OCI-LY3 (cell line): ENCODE results near the gene PLIN1.

Experiments
- H2AFZ ChIP-seq: fragments of 200-600, 300-600 bp; shearing (Covaris generic); 2 replicates; pipeline ENCODE4 v1.6.0; 2014; ENCODE audit warnings: antibody characterized with exemption, low read depth, low read length
- H3K27ac ChIP-seq: fragments of 200-600, 300-600 bp; sonication (generic); 2 replicates; pipeline ENCODE4 v1.5.1; 2014; ENCODE audit warnings: mild to moderate bottlenecking, low read length, moderate library complexity, mixed read lengths
- H3K27me3 ChIP-seq: fragments of 200-600, 300-600 bp; sonication (generic); 2 replicates; pipeline ENCODE4 v1.6.1; 2014; ENCODE audit warnings: low read depth, low read length, mixed read lengths
- H3K36me3 ChIP-seq: fragments of 200-600, 300-600 bp; sonication (generic); replicated peaks from 2 replicates; pipeline ENCODE3; 2014; ENCODE audit warnings: low read depth, low read length, mixed read lengths
- H3K4me1 ChIP-seq: fragments of 300-600, 200-600 bp; sonication (generic); 2 replicates; pipeline ENCODE4 v1.6.1; 2014; ENCODE audit warnings: low read length, mixed read lengths
- H3K4me2 ChIP-seq: fragments of 200-600, 300-600 bp; sonication (generic); 2 replicates; pipeline ENCODE4 v1.6.1; 2014; ENCODE audit warnings: low read length, mixed read lengths
- H3K4me3 ChIP-seq: fragments of 300-600, 200-600 bp; sonication (generic); 2 replicates; pipeline ENCODE4 v1.5.1; 2014; ENCODE audit warnings: antibody characterized with exemption, mild to moderate bottlenecking, low read length, moderate library complexity
- H3K79me2 ChIP-seq: fragments of 300-600, 200-600 bp; shearing (Covaris generic); 2 replicates; pipeline ENCODE4 v1.6.1; 2014; ENCODE audit warnings: mild to moderate bottlenecking, low read length, mixed read lengths
- H3K9ac ChIP-seq: fragments of 300-600, 200-600 bp; shearing (Covaris generic); 2 replicates; pipeline ENCODE4 v1.6.0; 2014; ENCODE audit warnings: mild to moderate bottlenecking, low read length, moderate library complexity
- H3K9me3 ChIP-seq: fragments of 200-600, 300-600 bp; shearing (Covaris generic); 2 replicates; pipeline ENCODE4 v1.6.1; 2014; ENCODE audit warnings: low read length, mixed read lengths; ENCODE audit not compliant: insufficient read depth
- H4K20me1 ChIP-seq: fragments of 200-600, 300-600 bp; sonication (generic); 2 replicates; pipeline ENCODE4 v1.6.1; 2016; ENCODE audit warnings: low read length, mixed read lengths; ENCODE audit not compliant: insufficient read depth
- CTCF ChIP-seq: fragments of 200-600, 300-600 bp; sonication (generic); IDR thresholded peaks from 2 replicates; pipeline ENCODE4 v1.5.1; 2014; ENCODE audit warnings: antibody characterized with exemption, low read length, low read depth
- EZH2phosphoT487 ChIP-seq: fragments of 200-600 bp; shearing (Covaris generic); IDR thresholded peaks from 2 replicates; pipeline ENCODE4 v1.6.1; 2018; ENCODE audit warnings: antibody characterized with exemption, mixed run types, low read depth

PLIN1 gene

GRCh38 chr15:89625716-89626115 is 53.5 kb downstream of the PLIN1 start:
- Histone ChIP-seq H3K36me3 (peaks cover 92% of the 10 kb centered on the region), H3K79me2 (no peaks in the 10 kb centered on the region), H4K20me1 (peaks cover 3% of the 10 kb centered on the region; the same call in 1 of the 2 replicates), H3K4me1 (peaks cover 5% of the 10 kb centered on the region; the same call in 1 of the 2 replicates), H3K4me3 (no peak overlapping the region), H3K4me2 (no peak overlapping the region), H3K27me3 (no peaks in the 10 kb centered on the region), H3K9ac (no peak overlapping the region), H3K27ac (no peak overlapping the region), H3K9me3 (no peaks in the 10 kb centered on the region), H2AFZ (no peak overlapping the region)
- no peak for TF ChIP-seq EZH2phosphoT487
- TF ChIP-seq CTCF: no peak

GRCh38 chr15:89623165-89623564 is 56.0 kb downstream of the PLIN1 start:
- Histone ChIP-seq H3K27me3 (no peaks in the 10 kb centered on the region), H3K36me3 (peaks cover 87% of the 10 kb centered on the region), H3K9ac (no peak overlapping the region), H3K4me1 (no peaks in the 10 kb centered on the region; the same call in 1 of the 2 replicates), H3K9me3 (no peaks in the 10 kb centered on the region), H3K27ac (no peak overlapping the region), H3K79me2 (no peaks in the 10 kb centered on the region), H3K4me3 (no peak overlapping the region), H2AFZ (no peak overlapping the region), H4K20me1 (peaks cover 3% of the 10 kb centered on the region; the same call in 1 of the 2 replicates), H3K4me2 (no peak overlapping the region)
- TF ChIP-seq EZH2phosphoT487: no peak
- TF ChIP-seq CTCF: no peak

- H3K4me3 ChIP-seq: no peak overlapping the region
- no peak overlapping the region for H3K27ac ChIP-seq
- H3K27me3 ChIP-seq: no peaks in the 10 kb centered on the region
- H3K4me1 ChIP-seq: no peaks in the 10 kb centered on the region
- no peak overlapping the region for H3K9ac ChIP-seq
- H3K9me3 ChIP-seq: no peaks in the 10 kb centered on the region
- peaks cover 3% of the 10 kb centered on the region; the same call in 1 of the 2 replicates for H4K20me1 ChIP-seq
- H3K79me2 ChIP-seq: no peaks in the 10 kb centered on the region
- H2AFZ ChIP-seq: no peak overlapping the region
- TF ChIP-seq CTCF (no peak), EZH2phosphoT487 (no peak)
- H3K36me3 ChIP-seq: peaks cover 81% of the 10 kb centered on the region
- no peak overlapping the region for H3K4me2 ChIP-seq
These were observed 57.6 kb downstream of the PLIN1 start for GRCh38 chr15:89621547-89621946.

GRCh38 chr15:89616228-89616627 is 62.9 kb downstream of the PLIN1 start:
- no peak overlapping the region for H3K4me3 ChIP-seq
- TF ChIP-seq EZH2phosphoT487: no peak
- TF ChIP-seq CTCF: no peak
- H3K36me3 ChIP-seq: peaks cover 75% of the 10 kb centered on the region

More at GRCh38 chr15:89616228-89616627, 62.9 kb downstream of the PLIN1 start:
- Histone ChIP-seq H3K27me3 (no peaks in the 10 kb centered on the region), H3K79me2 (peaks cover 8% of the 10 kb centered on the region; the same call in 1 of the 2 replicates), H4K20me1 (no peaks in the 10 kb centered on the region), H3K4me1 (no peaks in the 10 kb centered on the region), H3K9ac (no peak overlapping the region), H3K27ac (no peak overlapping the region), H3K4me2 (no peak overlapping the region), H3K9me3 (peaks cover 9% of the 10 kb centered on the region; the same call in 1 of the 2 replicates), H2AFZ (no peak overlapping the region)
